Stimulated activated CD4-positive, alpha-beta T cell treated with anti-CD3 and anti-CD28 coated beads, Interleukin-15, amount 100 ng/mL, for 24 hours (primary cell): ENCODE results near the gene STOML2.
A peak's percentile ranks its signal among the peaks of the same experiment; 100 is the strongest.

Experiments used
- DNase-seq: peaks from one replicate; pipeline ENCODE4 v3.0.0-alpha.2; 2020

STOML2 gene

DNA sequence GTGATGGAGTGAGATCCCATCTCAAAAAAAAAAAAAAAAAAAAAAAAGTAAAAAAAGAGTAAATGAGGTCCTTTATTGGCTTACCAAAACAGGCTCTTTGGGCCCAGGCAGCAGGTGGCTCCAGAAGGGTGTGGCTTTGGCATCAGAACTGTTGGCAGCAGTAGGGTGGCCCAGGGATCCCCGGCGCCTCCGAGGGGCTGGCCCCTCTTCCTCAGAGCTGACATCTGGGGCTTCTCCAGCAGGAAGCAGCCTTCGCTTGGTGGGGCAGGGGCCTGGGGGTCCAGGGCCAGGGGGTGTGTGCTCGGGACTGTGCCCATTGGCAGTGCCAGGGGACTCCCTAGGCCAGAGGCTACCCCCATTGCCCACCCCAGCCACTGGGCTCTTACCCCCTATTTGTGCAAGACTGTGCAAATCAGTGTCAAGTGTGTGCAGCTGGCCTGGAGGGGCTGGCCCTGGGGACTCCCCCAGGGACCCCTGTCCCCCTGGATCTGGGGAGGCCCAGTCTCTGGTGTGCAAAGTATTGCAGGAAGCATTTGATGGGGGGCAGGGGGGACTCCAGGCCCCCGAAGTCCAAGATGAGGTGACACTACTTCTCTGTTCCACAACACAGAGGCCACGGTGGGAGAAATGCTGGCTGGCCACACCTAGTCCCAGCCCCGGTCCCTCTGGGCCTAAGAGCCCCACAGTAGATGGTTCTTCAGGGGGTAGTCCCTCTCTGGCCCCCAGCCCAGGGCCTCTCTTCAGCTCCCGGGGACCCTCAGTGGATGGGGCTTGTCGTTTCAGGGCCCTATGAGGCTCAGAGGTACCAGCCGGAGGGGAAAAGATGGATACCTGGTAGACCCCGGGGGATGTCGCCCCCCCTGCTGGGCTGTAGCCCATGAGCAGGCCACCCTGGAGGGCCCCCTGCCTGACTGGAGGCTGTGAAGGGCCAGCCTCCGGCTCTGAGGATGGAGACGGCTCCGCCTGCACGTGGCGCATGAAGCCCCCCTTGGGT, 4.7 kb upstream of the STOML2 start:
- no peak for DNase-seq

DNA sequence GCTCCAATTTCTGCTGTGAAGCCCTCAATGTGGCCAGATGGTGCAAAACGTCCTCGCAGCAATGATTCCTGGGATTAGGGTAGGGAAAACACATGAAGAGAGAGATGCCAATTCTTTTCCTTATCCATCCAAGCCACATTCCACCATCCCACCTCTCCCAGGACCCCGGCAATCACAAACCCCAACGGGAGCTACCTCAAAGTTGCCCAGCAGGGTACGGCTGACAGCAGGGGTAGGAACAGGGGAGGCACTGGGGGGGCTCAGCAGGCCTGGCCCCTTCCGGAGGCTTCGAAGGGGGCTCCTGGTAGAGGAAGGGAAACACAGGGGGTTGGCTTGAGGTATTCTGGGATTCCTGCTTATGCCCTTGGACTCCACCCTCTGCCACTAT, 3.4 kb upstream of the STOML2 start:
- DNase-seq: no peak

DNA sequence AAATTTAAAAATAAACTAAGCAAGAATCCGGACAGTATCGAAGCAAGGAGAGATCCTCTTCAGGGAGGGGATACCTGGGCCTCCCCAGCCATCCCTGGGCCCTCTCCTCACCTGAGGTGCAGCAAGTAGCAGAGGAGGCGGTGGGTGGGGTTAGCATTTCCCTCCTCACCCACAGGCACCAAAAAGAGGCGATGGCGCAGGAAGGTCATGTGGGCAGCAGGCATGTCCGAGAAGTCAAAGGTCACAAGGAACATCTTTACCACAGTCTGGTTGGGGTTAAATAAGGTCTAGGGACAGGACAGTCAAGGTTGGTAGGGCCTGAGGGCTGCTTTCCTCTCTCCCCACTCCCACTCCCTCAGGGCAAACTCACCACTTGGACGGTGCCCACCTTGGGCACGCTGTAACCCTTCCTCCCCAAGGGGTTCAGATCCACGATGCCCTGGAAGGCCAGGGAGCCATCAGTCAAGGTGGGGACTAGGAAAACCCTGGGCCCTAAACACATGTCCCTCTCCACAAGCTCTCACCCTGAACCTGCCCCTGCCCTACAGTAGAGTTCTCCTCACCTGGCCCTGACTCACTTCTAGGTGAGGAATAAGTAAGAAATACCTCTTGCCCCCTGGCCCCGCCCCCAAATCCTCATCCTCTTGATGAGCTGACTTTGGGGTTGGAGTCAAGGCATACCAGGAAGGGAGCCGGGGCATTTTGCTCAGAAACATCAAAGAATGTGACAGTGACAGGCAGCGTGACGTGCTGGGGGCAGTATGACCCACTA, 2.8 kb upstream of the STOML2 start:
- no peak for DNase-seq

DNA sequence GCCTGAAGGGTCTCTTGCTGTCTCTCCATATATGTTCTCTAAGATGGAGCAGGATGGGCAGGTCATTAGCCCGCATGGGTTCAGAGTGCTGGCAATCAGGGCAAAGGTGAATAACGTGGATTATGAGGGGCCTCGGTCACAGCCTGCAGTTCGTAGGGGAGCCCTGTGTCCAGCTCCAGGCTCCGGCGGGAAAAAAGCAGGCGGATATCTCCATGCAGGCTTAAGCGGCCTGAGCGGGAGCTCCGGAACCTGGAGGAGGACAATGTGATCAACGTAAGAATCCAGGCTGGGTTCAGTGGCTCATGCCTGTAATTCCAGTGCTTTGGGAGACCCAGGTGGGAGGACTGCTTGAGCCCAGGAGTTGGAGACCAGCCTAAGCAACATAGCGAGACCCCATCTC, 2.2 kb upstream of the STOML2 start:
- no peak for DNase-seq

DNA sequence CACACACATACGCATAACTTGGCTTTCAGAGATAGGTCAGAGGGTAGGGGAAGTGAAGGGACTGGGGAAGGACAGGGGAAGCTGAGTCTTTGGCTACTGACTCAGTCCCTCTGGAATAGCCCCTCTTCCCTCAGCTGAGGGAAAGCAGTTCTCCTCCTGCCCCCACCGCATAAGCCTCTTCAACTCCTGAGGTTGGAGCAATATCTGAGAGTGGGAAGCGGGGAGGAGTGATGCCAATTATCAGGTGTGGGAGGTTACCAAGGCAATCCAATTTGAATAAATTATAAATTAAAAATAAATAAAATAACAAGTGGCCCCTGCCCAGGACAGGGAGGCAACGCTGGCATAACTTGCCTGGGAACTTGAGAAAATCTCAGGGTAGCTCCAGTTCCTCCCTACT, 1.7 kb upstream of the STOML2 start:
- DNase-seq: no peak

DNA sequence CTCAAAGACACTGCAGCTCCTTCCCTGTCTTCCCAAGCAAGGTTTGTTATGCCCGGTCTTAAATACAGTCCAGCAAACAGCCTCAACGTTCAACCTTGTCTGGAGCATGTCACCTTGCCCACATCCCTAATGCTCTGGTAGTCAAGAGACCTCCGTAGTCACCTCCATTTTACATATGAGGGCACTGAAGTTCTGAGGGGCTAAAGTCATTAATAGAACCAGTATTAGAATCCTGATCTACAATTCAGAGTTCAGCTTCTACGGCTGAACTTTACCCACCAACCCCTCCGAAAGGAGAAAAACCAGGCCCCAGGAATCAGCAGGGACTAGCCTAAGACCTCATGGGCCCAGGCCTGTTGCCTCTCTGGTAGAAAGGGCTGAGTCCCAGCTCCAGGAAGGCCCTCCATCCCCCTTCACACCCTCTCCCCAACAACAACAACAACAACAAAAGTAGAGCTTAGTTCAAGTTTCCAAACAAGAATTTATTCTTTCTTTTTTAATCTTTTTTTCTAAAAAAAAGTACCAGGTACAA, 795 bp upstream of the STOML2 start:
- no peak for DNase-seq

DNA sequence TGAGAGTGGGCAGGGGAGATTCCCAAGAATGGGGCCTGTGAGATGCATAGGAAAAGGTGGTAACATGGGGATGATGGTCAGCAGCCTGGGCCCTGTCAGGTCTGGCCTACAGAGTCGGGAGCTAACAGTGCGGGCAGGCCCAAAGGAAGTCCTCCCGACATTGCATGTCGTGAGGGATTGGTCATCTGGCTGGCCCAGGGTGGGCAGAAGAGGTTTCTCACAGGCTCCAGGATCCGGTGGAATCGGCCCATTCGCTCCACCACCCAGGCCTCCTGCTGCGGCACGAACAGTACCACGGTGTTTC, 514 bp downstream of the STOML2 start:
- peak; percentile 39 for DNase-seq

DNA sequence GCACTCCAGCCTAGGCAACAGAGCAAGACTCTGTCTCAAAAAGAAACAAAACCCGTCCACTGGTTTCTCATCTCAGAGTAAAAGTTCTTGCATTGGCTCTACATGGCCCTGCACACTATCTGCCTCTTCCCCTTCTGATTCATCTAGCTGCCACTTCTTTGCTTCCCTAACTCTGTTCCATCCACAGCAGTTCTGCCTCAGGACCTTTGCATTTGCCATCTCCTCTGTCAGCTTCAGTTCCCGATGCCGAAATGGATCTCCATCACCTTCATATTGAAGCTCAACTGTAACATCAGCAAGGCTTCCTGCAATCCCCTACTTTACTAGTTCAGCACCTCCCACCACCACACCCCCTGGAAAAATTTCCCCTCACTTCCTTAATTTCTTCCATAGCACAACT, 5.4 kb downstream of the STOML2 start:
- no peak for DNase-seq

DNA sequence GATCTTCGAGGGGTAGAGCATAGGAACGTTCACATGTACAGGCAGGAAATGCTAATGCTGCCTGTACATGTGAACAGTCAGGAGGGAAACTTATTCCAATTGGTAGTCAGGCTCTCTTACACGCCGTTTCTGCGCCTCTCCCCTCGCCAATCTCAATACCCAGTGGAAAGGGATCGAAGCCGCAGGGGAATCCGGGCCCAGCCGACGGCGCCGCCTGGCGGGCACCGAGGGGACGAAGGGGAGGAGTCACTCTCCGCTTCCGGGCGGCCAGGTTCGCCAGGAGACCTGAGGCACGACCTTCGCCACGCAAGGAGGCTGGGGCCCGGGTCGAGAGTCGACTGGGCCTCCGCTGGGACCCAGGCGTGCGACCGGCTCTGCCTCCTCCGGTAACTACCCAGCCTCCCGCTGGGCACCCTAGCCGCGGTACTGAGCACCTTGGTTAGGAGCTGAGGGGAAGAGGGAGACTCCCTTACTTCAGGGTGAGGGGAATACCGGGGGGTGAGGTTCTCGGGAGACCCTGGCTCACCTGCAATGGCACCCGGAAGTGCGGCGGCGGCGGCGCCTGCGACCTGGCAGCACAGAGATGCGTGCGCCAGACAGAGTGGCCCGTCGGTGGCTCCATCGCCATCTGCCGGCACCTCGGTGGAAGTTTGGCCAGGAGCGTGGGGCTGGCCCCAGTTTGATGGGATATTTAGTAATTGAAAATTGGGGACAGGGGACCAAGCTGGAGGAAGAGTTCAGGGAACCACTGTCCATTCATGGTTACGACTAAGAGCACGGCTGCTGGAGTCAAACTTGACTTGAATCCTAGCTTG, 6.7 kb downstream of the STOML2 start, which contains the start of gene PIGO:
Gene PIGO (minus strand): TSS at position 557 of the 815 bp plus-strand sequence. CDS start 1,026 bp downstream, outside the sequence.
- DNase-seq: peak; percentile 93

DNA sequence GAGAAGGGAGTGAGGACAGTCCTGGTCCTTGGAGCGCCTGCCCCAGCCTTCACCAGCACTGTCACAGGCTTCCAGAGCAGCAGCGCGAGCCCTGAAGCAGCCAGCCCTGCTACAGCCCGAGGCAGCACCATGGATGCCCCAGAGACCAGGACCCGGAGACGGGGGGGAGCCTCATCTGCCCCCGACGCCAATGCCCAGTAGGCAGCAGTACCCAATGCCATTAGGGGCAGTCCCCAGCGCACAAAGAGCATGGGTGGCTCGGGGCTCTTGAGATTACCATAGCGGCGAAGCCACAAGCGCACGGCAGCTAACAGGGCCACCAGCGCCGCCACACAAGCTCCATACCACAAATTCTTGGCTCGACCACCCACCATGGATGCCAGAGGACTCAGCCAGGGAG, 11.4 kb downstream of the STOML2 start:
- no peak for DNase-seq

DNA sequence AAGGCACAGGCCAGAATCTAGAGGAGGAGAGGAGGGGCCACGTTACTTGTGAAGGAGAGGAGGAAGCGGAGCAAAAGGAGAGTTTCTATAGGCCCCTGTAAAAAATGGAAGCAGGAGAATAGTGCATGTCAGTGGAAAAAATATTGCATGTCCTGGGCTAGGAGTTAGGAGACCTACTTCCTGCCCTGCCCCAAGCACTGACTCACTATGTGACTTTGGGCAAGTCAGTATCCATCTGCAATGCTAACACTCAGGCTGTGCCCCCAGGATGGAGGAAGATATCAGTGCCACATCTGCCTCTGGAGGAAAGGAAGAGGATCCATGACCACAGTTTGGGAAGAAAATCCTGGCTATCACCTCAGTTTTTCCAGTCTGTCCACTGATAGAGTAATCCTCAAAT, 13.5 kb downstream of the STOML2 start:
- no peak for DNase-seq

DNA sequence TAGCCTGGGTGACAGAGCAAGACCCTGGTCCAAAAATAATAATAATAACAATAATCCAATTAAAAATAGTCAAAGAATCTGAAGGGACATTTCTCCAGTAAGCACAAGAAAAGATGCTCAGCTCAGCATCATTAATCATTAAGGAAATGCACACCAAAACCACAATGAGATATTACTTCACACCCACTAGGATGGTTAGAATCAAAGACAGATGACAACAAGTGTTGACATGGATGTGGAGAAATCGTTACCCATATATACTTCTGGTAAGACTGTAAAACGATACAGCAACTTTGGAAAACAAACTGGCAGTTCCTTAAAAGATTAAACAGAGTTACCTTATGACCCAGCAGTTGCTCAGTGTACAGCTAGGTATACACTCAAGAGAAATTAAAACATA, 17.9 kb downstream of the STOML2 start:
- no peak for DNase-seq

DNA sequence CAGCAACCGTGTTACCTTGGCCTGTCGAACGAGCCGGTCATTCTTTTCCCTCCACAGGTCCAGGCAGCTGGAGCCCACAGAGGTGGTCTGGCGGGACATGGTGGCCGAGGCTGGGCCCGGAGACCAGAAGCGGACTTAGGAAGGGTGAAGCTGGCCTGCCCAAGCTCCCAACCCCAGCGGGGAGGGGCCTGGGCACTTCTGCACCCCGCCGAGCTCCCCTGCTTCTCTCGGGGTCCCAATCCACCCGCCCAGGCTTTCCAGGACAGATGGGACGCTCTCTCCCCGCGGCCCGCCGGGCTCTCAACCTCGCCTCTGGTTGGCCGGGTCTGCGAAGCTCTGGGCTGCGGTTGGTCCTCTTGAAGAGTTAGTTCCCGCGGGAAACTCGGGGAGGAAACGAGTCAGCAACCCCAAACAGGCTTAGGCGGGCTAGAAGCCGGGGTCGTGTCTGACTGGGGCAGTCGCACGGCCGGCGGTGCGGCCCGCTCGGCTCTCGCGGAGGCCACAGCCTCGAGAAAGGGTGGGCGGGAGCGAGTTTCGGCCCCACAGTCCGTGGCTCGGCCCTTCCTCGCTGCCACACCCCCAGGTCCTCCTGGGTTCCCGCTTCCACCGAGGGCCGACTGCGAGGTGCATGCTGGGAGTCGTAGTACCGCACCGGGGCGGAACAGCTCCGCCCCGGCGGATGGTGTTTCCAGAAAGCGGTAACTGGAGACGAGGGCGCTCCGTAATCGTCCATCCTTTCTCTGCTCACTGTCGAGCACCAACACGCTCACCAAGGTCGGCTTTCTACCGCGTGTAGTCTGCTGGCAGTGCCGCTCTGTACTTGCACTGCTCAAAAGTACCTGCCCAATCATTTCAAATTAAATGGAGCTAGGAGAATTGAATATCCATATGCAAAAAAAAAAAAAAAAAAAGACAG, 23.2 kb downstream of the STOML2 start, which contains the start of gene FANCG:
Gene FANCG (minus strand): TSS at position 517 of the 916 bp plus-strand sequence. CDS start 418 bp downstream, at position 99.
- DNase-seq: peak; percentile 92

DNA sequence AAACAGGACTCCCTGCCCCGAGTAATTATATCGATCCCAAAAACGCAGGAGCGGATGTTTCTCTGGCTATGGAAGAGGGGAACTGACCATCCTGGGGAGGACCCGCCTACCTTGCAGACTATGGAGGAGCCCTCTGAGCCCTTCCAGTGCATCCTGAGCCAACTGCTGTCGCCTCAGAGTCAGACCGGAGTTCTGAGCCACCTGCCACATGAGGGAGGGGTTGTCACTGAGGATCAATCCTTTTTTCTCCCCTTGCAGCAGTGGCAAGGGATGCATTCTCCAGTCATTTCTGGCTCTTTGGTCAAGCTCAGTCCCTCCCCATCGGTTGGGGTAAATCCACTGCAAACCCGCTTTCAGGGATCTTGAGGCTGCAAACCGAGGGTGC, 23.9 kb downstream of the STOML2 start:
- peak; percentile 28 for DNase-seq

DNA sequence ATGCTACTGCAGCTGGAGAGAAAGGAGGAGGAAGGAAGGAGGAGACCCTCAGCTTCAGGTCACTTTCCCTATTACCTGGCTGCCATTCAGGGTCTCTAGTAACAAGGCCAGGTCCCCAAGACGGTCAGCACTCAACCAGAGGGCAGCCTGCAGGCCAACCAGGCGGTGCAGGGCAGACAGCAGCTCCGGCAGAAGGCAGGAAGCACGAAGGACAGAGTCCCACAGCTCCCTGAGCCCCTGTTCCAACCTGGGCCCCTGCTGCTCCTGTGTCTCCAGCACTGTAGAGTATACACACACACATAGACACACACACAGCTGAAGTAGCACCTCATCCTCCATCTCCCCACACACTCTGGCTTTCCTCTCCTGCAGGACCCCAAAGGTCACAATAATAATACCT, 24.9 kb downstream of the STOML2 start:
- DNase-seq: no peak

DNA sequence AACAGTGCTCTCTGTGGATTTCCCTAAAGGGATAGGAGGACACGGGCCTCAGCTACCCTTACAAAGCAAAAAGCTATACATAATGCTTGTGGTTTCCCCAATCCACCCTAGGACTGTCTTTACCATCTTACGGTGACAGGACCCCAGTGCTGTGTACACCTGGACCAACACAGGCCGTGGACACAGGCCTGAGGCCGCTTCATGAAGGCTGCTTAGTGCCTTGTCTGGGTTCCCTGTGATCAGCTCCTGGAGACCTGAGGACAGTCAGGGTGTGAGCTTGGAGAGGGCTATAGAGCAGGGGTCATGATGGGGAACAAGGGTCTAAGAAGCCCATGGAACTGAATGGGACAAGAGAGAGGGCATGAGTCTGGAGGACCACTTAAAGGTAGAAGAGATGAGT, 26.1 kb downstream of the STOML2 start:
- DNase-seq: no peak

DNA sequence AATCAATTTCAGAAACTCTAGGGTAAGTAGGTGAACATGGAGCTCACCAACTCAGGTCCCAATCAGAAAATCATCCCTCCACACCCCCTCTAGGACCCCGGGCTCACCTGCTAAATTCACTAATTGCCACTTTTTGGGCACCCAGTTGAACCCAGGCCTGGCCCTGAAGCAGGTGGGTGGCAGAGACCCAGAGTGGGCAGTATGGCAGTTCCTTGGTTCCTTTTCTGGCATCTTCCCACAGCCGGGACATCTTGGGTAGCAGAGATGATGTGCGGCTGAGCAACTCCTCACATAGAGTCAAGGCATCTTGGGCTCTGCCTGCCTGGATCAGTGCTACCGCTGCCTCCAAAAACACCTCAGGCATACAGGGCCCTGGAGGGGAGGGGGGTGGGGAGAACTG, 27.6 kb downstream of the STOML2 start:
- DNase-seq: no peak

DNA sequence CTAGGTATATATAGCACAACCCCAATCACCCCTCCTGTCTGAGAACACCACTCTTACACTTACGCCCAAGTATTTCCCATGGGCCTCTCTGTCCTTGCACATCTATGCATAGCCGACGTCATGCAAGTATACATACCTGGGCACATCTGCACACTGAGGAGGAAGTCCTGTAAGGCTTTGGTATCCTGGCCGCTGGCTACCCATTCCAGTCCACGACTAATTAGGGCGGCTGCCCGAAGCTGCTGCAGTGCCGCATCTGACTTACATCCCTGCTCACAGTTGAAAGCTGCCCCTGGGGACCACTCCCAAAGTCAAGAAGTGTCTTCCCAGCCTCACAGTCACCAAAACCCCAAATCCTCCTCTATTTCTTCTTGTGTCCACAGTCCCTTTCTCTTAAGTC, 28.1 kb downstream of the STOML2 start:
- no peak for DNase-seq

DNA sequence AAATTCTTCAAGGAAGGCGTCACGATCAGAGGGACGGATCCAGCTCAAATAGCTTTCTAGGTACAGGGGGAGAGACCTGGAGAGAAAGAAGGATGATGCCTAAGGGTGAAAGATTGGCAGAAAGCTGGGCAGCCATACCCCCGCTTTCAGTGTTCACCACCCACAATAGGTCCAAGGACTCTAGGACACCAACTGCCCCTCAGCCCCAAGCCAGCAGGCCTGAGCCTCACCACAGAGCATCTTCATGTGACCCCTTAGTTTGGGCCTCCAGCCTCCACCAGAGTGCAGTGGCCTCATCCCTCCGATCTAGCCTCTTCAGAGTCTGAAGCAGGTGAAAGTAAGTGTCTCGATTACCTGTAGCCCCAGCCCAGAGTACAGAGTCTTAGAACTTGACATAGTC, 28.8 kb downstream of the STOML2 start:
- DNase-seq: no peak

DNA sequence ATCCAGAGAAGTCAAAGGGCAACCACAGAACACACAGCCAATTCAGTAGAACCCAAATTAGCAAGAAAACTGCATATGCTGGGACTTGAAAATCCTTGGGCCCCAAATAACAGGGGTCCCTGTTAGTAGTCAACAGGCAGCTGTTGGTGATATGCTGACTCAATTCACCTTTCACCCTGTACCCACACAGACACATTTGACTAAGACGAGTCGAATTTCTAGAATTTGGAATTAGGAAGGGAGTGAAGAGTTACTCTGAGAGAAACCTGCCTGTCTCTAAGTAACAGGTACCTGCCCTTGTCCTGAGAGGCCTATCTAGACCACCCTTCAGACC, 29.7 kb downstream of the STOML2 start:
- no peak for DNase-seq

DNA sequence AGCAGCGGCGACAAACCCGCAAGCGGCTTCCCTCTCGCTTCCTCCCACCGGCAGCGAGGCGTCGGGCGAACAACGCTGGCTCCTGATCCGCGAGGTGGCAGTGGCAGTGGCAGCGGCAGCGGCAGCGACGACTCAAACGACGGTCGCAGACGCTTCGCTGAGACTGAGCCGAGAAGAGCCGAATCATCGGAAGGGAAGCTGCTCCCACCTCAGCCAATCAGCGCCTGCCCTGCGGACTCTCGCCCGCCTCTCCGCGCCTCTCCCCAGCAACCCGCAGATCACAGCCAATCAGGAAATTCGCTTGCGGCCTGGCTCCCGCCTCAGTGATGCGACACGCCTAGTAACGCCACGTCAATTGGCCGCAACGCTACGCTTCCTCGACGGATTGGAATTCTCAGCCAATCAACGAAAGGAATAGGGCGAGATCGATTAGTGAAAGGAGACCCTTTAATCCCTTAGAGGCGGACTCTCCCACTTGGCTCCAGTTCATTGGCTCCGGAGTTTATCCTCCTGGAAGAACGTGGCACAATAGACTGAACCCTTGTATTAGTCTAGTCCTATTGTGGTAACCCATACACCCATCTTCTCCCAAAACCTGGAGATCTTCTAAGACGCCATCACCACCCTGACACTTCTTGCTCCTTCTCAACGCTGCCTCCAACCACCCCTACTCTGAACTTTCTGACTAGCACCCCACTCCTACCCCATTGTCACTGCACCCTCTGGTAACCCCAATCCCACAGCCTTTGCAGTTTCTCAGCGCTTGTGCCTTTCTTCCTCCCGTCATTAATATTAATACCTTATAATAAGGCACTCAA, 30.3 kb downstream of the STOML2 start, which contains the start of gene VCP:
Gene VCP (minus strand): TSS at position 165 of the 818 bp plus-strand sequence. CDS start 272 bp downstream, outside the sequence.
- DNase-seq: peak; percentile 97
